Glomerular endothelial cell (primary cell): ENCODE data around the gene CHRFAM7A. TPM values are rescaled to one million over a fixed set of nuclear protein-coding genes. Genes with fewer than 3 reads are reported as not detected.
"Not testable (repeated sequence)": the region's sequence is repeated elsewhere in the genome, so short reads cannot be mapped to it uniquely, and the experiment has no call there.

Experiments used
- DNase-seq: peaks from one replicate; pipeline ENCODE4 v3.0.0-alpha.2; 2011; ENCODE audit warnings: low read depth, low spot score; ENCODE audit errors: extremely low read depth
- total RNA-seq: library from RNA; depleted of rRNA; stranded (reverse); fragments of >200 nt; gene quantifications from 2 replicates; pipeline ENCODE4 v1.2.3, GENCODE V29; 2015

The CHRFAM7A gene
- 0.44 and 1.1 TPM in 2 replicates for total RNA-seq

GRCh38 chr15:30392766-30393663 is at the start of gene CHRFAM7A:
TSS of gene CHRFAM7A (minus strand) at chr15:30393540. CDS start at chr15:30383351, 10,189 bp downstream.
- not testable (repeated sequence) for DNase-seq

DNA sequence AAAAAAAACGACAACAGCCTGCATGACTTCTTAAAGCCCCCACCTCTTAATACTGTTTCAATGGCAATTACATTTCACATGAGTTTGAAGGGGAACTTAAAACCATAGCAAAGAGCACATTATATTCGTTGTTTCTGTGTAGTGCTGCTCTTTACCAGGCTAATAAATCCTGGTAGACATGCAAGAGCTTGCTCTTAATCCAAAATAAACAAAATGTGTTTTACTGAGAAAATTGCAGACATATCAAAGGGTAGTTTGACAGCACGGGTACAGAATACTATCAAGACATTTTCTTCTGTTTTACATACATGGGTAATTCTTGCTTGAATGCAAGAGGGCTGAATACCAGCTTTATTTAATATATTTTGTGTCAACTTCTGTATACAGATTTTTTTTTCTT is 45.0 kb upstream of the CHRFAM7A start:
- not testable (repeated sequence) for DNase-seq

DNA sequence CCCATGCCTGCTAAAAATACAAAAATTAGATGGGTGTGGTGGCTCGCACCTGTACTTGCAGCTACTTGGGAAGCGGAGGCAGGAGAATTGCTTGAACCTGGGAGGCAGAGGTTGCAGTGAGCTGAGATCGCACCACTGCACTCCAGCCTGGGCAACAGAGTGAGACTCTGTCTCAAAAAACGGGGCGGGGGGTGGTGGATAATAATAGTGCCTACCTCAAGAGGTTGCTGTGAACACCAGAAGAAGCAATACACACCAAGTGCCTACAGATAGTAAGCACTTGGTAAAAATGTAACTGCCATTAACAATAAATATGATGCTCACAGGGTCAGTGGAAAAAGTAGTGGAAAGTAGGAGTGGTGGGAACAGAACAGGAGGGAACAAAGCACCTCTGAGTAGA is 42.5 kb upstream of the CHRFAM7A start:
- not testable (repeated sequence) for DNase-seq

DNA sequence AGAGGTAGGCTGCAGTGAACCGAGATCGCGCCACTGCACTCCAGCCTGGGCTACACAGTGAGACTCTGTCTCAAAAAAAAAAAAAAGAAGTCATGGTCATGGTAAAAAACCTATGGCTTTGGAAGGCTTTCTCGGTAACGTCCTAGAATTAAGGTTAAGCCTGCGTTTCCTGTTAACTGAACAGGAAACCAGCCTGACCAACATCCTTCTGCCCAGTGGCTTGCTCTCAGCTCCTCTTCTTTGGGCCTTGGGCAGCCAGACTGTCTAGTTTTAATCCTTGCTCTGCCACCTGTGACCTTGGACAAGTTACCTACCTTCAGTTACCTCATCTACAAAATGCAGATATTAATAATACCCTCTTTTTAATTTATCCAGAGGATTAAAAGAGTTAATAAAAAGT is 27.4 kb upstream of the CHRFAM7A start:
- not testable (repeated sequence) for DNase-seq

GRCh38 chr15:30414160-30414559 is 20.8 kb upstream of the CHRFAM7A start, which contains the start of gene GOLGA8R:
TSS of gene GOLGA8R (minus strand) at chr15:30414260. CDS start at chr15:30414162, 98 bp downstream.
- DNase-seq, result not testable (repeated sequence)

DNA sequence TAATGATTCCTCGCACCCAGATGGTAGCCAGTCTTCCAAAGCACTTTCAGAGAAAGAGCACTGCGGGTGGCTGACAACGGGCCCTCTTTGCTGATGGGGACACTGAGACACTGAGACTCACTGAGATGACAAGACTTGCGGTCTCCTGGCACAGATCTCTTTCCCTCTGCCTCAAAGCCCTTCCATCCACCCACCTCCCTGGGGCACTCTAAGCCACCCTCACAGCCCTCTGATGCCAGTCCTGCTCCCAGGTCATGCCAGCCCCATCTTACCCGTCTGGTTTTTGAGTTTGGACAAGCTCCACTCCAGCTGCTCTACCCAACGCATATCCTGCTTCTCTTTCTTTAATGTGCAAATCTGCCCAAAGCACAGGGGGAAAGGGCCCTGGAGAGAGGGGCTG is 14.3 kb upstream of the CHRFAM7A start:
- not testable (repeated sequence) for DNase-seq

DNA sequence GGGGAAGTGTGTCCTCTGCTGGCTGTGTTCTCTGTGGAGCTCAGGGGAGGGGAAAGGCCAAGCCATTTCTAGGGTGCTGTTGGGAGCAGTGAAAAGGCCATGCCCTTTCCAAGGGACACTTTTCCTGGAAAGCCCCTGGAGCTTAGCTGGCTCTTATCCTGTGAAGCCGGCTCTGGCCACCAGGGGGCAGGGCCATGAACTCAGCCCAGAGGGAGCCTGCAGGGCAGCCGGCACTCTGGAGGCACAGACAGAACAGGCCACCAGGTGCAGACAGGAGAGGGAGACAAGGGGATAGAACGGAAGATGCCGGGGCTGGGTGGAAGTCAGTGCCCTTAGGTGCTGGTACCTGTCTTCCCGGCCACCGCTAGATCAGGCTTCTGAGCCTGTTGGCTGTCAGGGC is 5.6 kb upstream of the CHRFAM7A start:
- not testable (repeated sequence) for DNase-seq

DNA sequence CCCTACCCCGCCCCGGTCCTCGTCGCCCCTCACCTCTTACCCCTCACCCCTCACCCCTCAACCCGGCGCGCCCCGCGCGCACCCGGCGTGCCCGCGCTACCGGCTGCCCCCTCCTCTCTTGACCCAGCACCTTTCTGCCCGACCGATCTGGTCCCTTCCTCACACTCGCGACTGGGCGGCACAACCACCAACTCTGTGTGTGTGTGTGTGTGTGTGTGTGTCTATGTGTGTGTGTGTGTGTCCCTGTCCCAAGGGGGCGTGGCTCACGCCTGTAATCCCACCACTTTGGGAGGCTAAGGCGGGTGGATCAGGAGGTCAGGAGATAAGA is 288 bp upstream of the CHRFAM7A start:
- not testable (repeated sequence) for DNase-seq

- not testable (repeated sequence) for DNase-seq
These were observed 6.9 kb downstream of the CHRFAM7A start for GRCh38 chr15:30386318-30386887.

GRCh38 chr15:30377082-30377413 is 16.3 kb downstream of the CHRFAM7A start:
- DNase-seq, result not testable (repeated sequence)

- DNase-seq, result not testable (repeated sequence)
These were observed 16.8 kb downstream of the CHRFAM7A start for GRCh38 chr15:30376375-30377081.

GRCh38 chr15:30375872-30376271 is 17.5 kb downstream of the CHRFAM7A start:
- DNase-seq, result not testable (repeated sequence)

GRCh38 chr15:30374862-30375261 is 18.5 kb downstream of the CHRFAM7A start:
- DNase-seq, result not testable (repeated sequence)

DNA sequence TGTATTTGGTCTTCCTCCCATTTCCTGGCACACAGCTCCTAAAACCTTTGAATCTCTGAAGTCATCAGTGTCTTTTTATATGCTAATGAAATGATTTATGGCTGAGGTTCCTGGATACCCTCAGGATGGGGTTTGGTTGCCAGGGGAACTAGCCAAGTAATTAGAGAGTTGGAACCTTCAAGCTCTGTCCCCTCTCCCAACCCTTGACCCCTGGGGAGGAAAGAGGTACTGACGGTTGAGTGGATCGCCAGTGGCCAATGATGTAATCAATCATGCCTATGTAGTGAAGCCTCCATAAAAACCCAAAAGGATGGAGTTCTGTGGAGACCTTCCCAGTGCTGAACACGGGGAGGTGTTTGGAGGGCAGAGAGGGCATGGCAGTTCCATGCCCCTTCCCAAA is 25.1 kb downstream of the CHRFAM7A start:
- not testable (repeated sequence) for DNase-seq

GRCh38 chr15:30367246-30367645 is 26.1 kb downstream of the CHRFAM7A start:
- DNase-seq, result not testable (repeated sequence)

DNA sequence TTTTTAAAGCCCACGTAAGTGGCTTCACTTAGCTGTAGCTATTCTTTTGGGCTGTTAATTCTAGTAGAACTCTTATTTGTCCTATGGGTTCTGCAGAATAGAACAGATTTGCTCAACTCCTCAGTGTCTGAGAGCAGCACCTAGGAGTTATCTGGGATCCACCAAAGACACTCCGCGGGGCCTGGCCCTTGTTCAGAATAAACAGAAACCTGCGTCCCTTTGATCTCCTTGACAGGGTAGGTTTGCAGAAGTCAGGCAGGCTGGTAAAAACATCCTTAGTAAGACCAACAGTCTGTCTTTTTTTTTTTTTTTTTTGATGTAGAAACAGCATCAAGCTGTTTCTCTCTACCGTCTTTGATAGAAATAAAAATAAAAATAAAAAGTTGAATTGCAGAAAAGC is 31.9 kb downstream of the CHRFAM7A start:
- not testable (repeated sequence) for DNase-seq

DNA sequence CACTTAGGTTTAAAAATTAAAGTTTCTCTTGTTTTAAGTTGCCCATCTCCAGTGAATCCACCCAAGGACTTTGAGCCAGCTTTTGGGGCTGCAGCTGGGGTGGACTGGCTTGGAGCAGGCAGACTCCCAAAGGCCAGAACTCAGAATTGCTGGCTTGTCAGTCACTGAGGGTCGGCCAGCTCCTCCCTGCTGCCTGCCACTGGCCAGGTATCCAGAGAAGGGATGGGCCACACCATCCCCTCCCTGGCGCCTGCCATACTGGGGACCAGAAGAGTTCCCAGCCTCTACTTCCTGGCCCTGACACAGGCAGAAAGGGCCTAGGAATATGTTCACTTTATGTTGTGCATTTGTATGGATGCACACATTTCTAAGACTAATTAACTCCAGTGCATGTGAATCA is 32.4 kb downstream of the CHRFAM7A start:
- DNase-seq, result not testable (repeated sequence)

GRCh38 chr15:30355043-30355442 is 38.3 kb downstream of the CHRFAM7A start:
- not testable (repeated sequence) for DNase-seq

DNA sequence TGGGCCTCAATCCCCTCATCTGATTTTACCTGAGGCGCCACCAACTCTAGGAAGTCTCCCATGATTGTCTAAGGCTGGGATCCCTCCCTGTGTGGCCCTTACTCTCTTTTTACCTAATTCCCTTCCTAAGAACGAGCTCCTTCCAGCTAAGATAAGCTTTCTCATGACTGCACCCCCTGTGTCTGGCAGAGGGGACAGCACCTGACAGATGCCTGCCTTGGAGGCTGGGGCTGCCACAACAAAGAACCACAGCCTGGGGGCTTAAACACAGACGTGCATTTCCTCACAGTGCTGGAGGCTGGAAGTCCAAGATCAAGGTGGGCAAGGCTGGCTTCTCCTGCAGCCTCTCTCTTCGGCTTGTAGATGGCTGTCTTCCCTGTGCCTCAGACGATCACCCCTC is 43.5 kb downstream of the CHRFAM7A start:
- not testable (repeated sequence) for DNase-seq

DNA sequence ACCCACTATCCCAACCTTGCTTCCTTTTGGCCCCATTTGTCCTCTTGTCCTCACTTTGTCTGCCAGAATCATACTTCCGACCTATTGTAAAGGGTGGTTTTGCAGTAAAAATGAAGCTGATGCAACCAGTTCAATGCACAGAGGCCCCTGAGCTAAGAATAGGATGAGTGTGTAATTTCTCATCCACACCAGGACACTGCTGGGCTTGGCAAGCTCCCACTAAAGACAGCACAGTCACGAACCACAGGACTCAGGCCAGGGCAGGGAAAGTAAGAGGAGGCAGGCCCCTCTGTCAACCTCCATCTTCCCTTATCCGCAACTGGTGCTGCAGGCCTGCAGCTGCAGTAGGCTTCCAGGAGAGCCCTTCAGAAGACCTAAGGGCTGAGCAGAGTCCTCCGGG is 56.8 kb downstream of the CHRFAM7A start:
- DNase-seq, result not testable (repeated sequence)

GRCh38 chr15:30334152-30334551 is 59.2 kb downstream of the CHRFAM7A start:
- not testable (repeated sequence) for DNase-seq
